T-helper 1 cell treated with Interleukin-12 subunit alpha and Interleukin-12 subunit beta and Interleukin-4 antibody, amounts not matched to agents 30 μg/mL and 1 μg/mL, for 36 hours (primary cell): Measurements from ENCODE around the gene ATPAF2.
"Not testable (repeated sequence)": the region's sequence is repeated elsewhere in the genome, so short reads cannot be mapped to it uniquely, and the experiment has no call there.

Source experiments
- H3K27ac Mint-ChIP-seq: one replicate; pipeline ENCODE4 v1.8.0; 2021; ENCODE audit warnings: mild to moderate bottlenecking, mixed read lengths
- H3K27me3 Mint-ChIP-seq: one replicate; pipeline ENCODE4 v1.8.0; 2021; ENCODE audit warnings: low read depth, mixed read lengths
- H3K36me3 Mint-ChIP-seq: one replicate; pipeline ENCODE4 v1.8.0; 2021; ENCODE audit warnings: low read depth, mixed read lengths
- H3K4me1 Mint-ChIP-seq: one replicate; pipeline ENCODE4 v1.8.0; 2021; ENCODE audit warnings: low read depth, mixed read lengths
- H3K4me3 Mint-ChIP-seq: one replicate; pipeline ENCODE4 v1.8.0; 2021; ENCODE audit warnings: mild to moderate bottlenecking, moderate library complexity, mixed read lengths
- H3K9me3 Mint-ChIP-seq: one replicate; pipeline ENCODE4 v1.8.0; 2021; ENCODE audit warnings: mixed read lengths

Gene ATPAF2

DNA sequence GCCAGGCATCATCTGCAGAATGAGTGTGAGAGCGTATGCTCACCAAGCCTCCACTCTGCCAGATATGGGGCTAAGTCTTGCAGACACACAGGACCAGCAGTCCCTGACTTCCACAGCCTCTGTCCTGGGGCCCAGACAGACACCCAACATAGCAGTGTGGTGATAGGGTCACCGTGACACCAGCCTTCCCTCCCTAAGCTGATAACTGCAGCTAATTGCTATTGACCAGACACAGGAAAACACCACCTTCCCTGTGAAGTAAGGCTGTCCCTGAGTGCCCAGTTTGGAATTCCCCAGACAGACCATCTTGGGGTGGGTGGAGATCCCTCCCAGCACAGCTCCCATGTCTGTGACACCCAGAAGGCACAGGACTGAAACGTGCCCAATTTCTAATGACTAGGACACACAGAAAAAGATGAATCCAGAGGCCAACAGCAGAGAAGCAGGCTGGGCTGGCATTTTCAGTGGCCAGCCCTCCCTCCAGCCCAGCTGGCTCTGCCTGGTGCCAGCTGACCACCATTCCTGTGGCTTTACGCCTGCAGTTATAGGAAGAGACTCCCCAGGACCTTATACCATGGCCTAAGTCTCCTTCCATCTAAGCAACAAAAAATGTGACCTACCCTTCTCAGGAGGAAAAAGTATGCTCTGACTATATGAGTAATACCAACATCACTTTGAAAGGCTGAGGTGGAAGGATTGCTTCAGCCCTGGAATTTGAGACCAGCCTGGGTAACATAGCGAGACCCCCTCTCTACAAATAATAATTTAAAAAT is 30.3 kb downstream of the ATPAF2 start:
- H3K4me3 Mint-ChIP-seq, result no peak overlapping the region
- peaks cover 6% of the 10 kb centered on the region for H3K36me3 Mint-ChIP-seq
- peaks cover 9% of the 10 kb centered on the region for H3K4me1 Mint-ChIP-seq
- no peak overlapping the region for H3K27ac Mint-ChIP-seq
- H3K27me3 Mint-ChIP-seq, result no peaks in the 10 kb centered on the region
- no peaks in the 10 kb centered on the region for H3K9me3 Mint-ChIP-seq

- Mint-ChIP-seq H3K36me3 (no peaks in the 10 kb centered on the region), H3K27me3 (no peaks in the 10 kb centered on the region), H3K4me1 (peaks cover 6% of the 10 kb centered on the region), H3K4me3 (no peak overlapping the region), H3K9me3 (no peaks in the 10 kb centered on the region), H3K27ac (no peak overlapping the region)
These were observed 32.3 kb downstream of the ATPAF2 start for GRCh38 chr17:18006495-18007239.

DNA sequence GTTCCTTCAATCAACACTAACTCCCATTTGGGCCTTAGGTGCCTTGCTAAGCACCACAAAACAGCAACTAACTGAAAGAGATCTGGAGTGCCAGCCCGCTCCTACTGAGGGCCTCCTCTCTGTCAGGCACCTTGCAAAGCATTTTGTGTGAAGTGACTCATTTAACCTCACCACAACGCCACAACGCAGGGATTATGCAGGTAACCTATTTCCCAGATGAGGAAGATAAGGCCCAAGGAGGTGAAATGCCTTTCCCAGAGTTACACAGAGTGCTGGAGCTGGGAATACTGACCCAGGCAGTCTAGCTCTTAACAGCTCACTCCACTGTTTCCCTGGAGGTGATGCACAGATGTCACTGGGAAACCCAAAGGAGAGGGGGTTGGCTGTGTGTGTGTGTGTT is 33.5 kb downstream of the ATPAF2 start:
- no peaks in the 10 kb centered on the region for H3K9me3 Mint-ChIP-seq
- H3K27ac Mint-ChIP-seq, result no peak overlapping the region
- H3K4me1 Mint-ChIP-seq, result peaks cover 6% of the 10 kb centered on the region
- H3K4me3 Mint-ChIP-seq, result no peak overlapping the region
- no peaks in the 10 kb centered on the region for H3K36me3 Mint-ChIP-seq
- no peaks in the 10 kb centered on the region for H3K27me3 Mint-ChIP-seq

- Mint-ChIP-seq H3K9me3 (no peaks in the 10 kb centered on the region), H3K27me3 (no peaks in the 10 kb centered on the region), H3K4me1 (peaks cover 6% of the 10 kb centered on the region), H3K27ac (no peak overlapping the region), H3K4me3 (no peak overlapping the region), H3K36me3 (no peaks in the 10 kb centered on the region)
These were observed 34.1 kb downstream of the ATPAF2 start for GRCh38 chr17:18004884-18005305.

DNA sequence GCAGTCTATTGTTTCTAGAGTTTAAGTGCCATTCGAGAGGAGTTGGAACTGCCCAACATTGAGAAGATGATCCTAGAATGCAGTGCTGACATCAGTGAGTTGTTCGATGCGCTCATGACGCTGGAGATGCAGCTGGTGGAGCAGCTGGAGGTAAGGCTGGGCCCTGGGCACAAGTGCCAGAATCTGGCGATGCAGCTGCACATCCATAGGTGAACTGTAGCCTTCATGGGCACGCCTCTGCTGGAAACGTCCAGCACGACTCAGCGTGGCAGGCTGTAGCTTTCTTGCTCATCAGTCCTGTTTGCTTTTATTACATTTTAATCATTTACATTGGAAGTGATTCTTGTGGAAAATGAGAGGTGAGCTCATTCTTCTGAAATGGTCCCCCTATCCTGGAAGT is 34.6 kb downstream of the ATPAF2 start:
- H3K27me3 Mint-ChIP-seq, result no peaks in the 10 kb centered on the region
- H3K4me3 Mint-ChIP-seq, result no peak overlapping the region
- no peaks in the 10 kb centered on the region for H3K9me3 Mint-ChIP-seq
- H3K27ac Mint-ChIP-seq, result no peak overlapping the region
- H3K4me1 Mint-ChIP-seq, result peaks cover 6% of the 10 kb centered on the region
- no peaks in the 10 kb centered on the region for H3K36me3 Mint-ChIP-seq

DNA sequence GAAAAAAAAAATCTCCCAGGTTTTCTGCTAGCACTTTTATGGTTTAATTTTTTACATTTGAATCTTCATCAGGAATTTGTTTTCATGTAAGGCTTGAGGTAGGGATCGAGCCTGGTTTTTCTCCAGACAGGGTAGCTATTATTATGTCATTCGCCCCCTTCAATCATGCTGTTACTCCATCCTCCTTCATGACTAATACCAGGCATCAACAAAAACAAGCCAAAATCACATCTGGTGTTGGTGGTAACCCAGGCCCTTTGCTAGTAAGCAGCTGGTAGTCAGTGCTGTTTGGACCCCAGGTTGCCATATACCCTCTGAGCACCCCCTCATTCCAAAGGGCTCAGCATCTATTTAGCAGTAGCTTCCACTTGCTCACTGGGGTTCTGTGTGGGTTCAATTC is 36.8 kb downstream of the ATPAF2 start:
- H3K36me3 Mint-ChIP-seq, result no peaks in the 10 kb centered on the region
- no peak overlapping the region for H3K27ac Mint-ChIP-seq
- H3K4me3 Mint-ChIP-seq, result no peak overlapping the region
- peaks cover 6% of the 10 kb centered on the region for H3K4me1 Mint-ChIP-seq
- H3K9me3 Mint-ChIP-seq, result no peaks in the 10 kb centered on the region
- no peaks in the 10 kb centered on the region for H3K27me3 Mint-ChIP-seq

DNA sequence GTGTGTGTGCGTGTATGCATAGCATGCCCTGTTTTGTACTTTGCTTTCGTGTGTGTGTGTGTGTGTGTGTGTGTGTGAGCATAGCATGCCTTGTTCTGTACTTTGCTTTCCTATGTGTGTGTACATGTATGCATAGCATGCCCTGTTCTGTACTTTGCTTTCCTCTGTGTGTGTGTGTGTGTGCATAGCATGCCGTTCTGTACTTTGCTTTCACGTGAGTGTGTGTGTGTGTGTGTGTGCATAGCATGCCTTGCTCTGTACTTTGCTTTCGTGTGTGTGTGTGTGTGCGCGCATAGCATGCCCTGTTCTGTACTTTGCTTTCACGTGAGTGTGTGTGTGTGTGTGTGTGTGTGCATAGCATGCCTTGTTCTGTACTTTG is 38.9 kb downstream of the ATPAF2 start:
- H3K9me3 Mint-ChIP-seq, result no peaks in the 10 kb centered on the region
- H3K27ac Mint-ChIP-seq, result no peak overlapping the region
- no peaks in the 10 kb centered on the region for H3K36me3 Mint-ChIP-seq
- H3K4me3 Mint-ChIP-seq, result no peak overlapping the region
- H3K27me3 Mint-ChIP-seq, result no peaks in the 10 kb centered on the region
- H3K4me1 Mint-ChIP-seq, result no peaks in the 10 kb centered on the region

- Mint-ChIP-seq H3K4me1 (no peaks in the 10 kb centered on the region), H3K36me3 (no peaks in the 10 kb centered on the region), H3K9me3 (no peaks in the 10 kb centered on the region), H3K27me3 (no peaks in the 10 kb centered on the region), H3K27ac (peak overlapping the region; percentile 21), H3K4me3 (no peak overlapping the region)
These were observed 39.5 kb downstream of the ATPAF2 start for GRCh38 chr17:17999364-18000029.

DNA sequence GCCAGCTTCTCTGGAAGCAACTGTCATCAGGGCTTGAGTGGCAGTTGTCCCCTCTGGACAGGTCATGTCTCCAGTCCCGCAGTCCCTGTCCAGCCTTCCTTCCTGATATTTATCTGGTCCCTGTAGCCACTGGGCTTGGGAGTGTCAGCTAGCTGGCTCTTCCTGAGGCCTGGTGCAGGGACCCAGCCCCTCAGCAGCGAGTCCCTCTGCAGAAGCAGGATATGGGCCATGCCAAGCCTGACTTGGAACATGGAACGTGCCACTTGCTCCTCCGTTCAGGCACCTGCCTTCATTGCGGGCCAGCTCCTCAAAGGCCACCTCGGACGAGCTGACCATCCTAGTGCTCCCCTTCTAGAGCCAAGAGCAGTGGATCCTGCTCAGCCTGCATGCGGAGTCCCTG is 40.0 kb downstream of the ATPAF2 start:
- no peak overlapping the region for H3K4me3 Mint-ChIP-seq
- H3K27me3 Mint-ChIP-seq, result no peaks in the 10 kb centered on the region
- H3K27ac Mint-ChIP-seq, result no peak overlapping the region

GRCh38 chr17:17995887-17996286 is 43.1 kb downstream of the ATPAF2 start:
- not testable (repeated sequence) for H3K9me3 Mint-ChIP-seq, H3K36me3 Mint-ChIP-seq, H3K27ac Mint-ChIP-seq, H3K4me1 Mint-ChIP-seq, H3K4me3 Mint-ChIP-seq, H3K27me3 Mint-ChIP-seq

More for the DNA sequence above, 40.0 kb downstream of the ATPAF2 start:
- Mint-ChIP-seq H3K36me3 (no peaks in the 10 kb centered on the region), H3K4me1 (no peaks in the 10 kb centered on the region), H3K9me3 (no peaks in the 10 kb centered on the region)

DNA sequence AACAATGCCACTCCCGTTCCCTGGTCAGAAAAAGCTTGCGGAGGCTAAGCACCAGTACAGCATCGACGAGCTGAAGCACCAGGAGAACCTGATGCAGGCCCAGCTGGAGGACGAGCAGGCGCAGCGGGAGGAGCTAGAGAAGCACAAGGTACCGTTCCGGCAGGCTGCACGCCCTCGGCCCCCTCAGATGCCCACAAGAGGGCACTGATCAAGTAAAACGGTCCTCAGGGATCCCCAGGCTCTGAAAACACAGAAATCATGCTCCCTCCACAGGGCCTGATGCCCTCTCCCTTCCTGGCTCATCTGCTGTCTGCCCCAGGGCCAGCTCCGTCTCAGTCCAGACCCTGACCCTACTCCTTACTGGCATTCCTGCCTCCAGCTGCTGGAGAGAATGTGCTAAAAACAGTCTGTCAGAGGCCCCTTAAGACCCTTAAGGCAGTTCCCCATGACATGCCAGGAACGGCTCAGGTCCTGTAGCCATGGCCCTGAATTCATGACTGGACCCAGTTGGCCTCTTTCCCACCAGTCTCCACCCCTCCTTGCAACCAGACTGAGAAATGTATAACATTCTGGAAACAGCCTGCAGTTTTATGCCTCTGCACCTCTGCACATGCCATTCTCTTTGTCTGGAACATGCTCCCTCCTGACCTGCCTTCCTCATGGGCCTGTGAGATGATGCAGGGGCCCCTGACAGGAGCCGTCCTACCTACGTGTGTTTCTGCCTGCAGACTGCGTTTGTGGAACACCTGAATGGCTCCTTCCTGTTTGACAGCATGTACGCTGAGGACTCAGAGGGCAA is 44.5 kb downstream of the ATPAF2 start:
- Mint-ChIP-seq H3K9me3 (no peaks in the 10 kb centered on the region), H3K4me1 (no peaks in the 10 kb centered on the region), H3K27me3 (no peaks in the 10 kb centered on the region), H3K27ac (no peak overlapping the region), H3K4me3 (no peak overlapping the region), H3K36me3 (no peaks in the 10 kb centered on the region)

- H3K36me3 Mint-ChIP-seq, result no peaks in the 10 kb centered on the region
- H3K27me3 Mint-ChIP-seq, result no peaks in the 10 kb centered on the region
- no peak overlapping the region for H3K4me3 Mint-ChIP-seq
- H3K4me1 Mint-ChIP-seq, result no peaks in the 10 kb centered on the region
- H3K9me3 Mint-ChIP-seq, result no peaks in the 10 kb centered on the region
- no peak overlapping the region for H3K27ac Mint-ChIP-seq
These were observed 45.1 kb downstream of the ATPAF2 start for GRCh38 chr17:17993852-17994251.

DNA sequence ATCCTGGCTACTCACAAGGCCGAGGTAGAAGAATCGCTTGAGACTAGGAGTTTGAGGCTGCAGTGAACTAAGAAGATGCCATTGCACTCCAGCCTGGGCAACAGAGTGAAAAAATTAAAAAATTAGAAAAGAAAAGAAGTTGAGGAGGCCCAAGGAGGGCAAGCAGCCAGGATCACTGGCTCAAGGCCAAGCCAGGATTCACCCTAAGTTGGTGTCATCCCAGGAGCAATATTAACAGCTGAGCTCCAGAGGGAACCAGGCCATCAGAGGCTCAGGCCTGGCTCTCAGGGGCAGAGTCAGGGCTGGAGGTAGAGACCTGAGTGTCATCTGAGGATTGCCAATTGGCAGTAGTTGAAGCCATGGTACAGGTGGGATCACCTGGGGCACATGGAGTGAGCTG is 45.6 kb downstream of the ATPAF2 start:
- H3K36me3 Mint-ChIP-seq, result no peaks in the 10 kb centered on the region
- no peak overlapping the region for H3K27ac Mint-ChIP-seq
- H3K9me3 Mint-ChIP-seq, result no peaks in the 10 kb centered on the region
- H3K27me3 Mint-ChIP-seq, result no peaks in the 10 kb centered on the region
- H3K4me1 Mint-ChIP-seq, result no peaks in the 10 kb centered on the region
- H3K4me3 Mint-ChIP-seq, result no peak overlapping the region

GRCh38 chr17:17990282-17990681 is 48.7 kb downstream of the ATPAF2 start:
- Mint-ChIP-seq H3K4me3 (no peak overlapping the region), H3K9me3 (no peaks in the 10 kb centered on the region), H3K4me1 (no peaks in the 10 kb centered on the region), H3K36me3 (no peaks in the 10 kb centered on the region), H3K27ac (no peak overlapping the region), H3K27me3 (no peaks in the 10 kb centered on the region)
